Measurements from ENCODE around the gene TNFAIP8.

Gene TNFAIP8

GRCh38 chr5:119357808-119358529, 2.1 kb downstream of the TNFAIP8 start:
- no peak overlapping the region for H3K27ac Mint-ChIP-seq
- no peaks in the 10 kb centered on the region for H3K36me3 Mint-ChIP-seq (ENCODE audit: low read depth)
- peaks cover 44% of the 10 kb centered on the region for H3K4me1 Mint-ChIP-seq
- no peaks in the 10 kb centered on the region for H3K9me3 Mint-ChIP-seq
- TF ChIP-seq CTCF (IDR thresholded peaks at IDR 0.05): no peak
- no peak for DNase-seq
- H3K4me3 Mint-ChIP-seq: peak overlapping the region; percentile 19
- peaks cover 22% of the 10 kb centered on the region for H3K27me3 Mint-ChIP-seq (ENCODE audit: low read depth, poor library complexity)

GRCh38 chr5:119358530-119358900, 2.7 kb downstream of the TNFAIP8 start:
- DNase-seq: no peak
- Mint-ChIP-seq H3K36me3 (ENCODE audit: low read depth) (no peaks in the 10 kb centered on the region), H3K9me3 (no peaks in the 10 kb centered on the region), H3K27me3 (ENCODE audit: low read depth, poor library complexity) (peaks cover 22% of the 10 kb centered on the region), H3K4me3 (no peak overlapping the region), H3K27ac (no peak overlapping the region), H3K4me1 (peaks cover 44% of the 10 kb centered on the region)
- TF ChIP-seq CTCF (IDR thresholded peaks at IDR 0.05): no peak

GRCh38 chr5:119358901-119359603, 3.2 kb downstream of the TNFAIP8 start:
- Mint-ChIP-seq H3K4me3 (no peak overlapping the region), H3K27ac (no peak overlapping the region), H3K9me3 (no peaks in the 10 kb centered on the region), H3K4me1 (peaks cover 44% of the 10 kb centered on the region), H3K36me3 (ENCODE audit: low read depth) (no peaks in the 10 kb centered on the region), H3K27me3 (ENCODE audit: low read depth, poor library complexity) (peaks cover 22% of the 10 kb centered on the region)
- DNase-seq: no peak
- TF ChIP-seq CTCF (IDR thresholded peaks at IDR 0.05): no peak

GRCh38 chr5:119359737-119360413, 4.1 kb downstream of the TNFAIP8 start:
- H3K4me1 Mint-ChIP-seq: peaks cover 44% of the 10 kb centered on the region
- no peak for TF ChIP-seq CTCF (IDR thresholded peaks at IDR 0.05)
- DNase-seq: no peak
- H3K27me3 Mint-ChIP-seq (ENCODE audit: low read depth, poor library complexity): peaks cover 15% of the 10 kb centered on the region
- H3K4me3 Mint-ChIP-seq: no peak overlapping the region
- H3K9me3 Mint-ChIP-seq: no peaks in the 10 kb centered on the region
- peaks cover under 1% of the 10 kb centered on the region for H3K36me3 Mint-ChIP-seq (ENCODE audit: low read depth)
- H3K27ac Mint-ChIP-seq: no peak overlapping the region

- TF ChIP-seq CTCF (IDR thresholded peaks at IDR 0.05): no peak
- Mint-ChIP-seq H3K4me1 (peaks cover 46% of the 10 kb centered on the region), H3K36me3 (ENCODE audit: low read depth) (peaks cover 5% of the 10 kb centered on the region), H3K27me3 (ENCODE audit: low read depth, poor library complexity) (peaks cover 7% of the 10 kb centered on the region), H3K9me3 (no peaks in the 10 kb centered on the region), H3K4me3 (no peak overlapping the region), H3K27ac (no peak overlapping the region)
- no peak for DNase-seq
Measured at GRCh38 chr5:119360905-119361593, 5.2 kb downstream of the TNFAIP8 start.
